Activated CD4-positive, alpha-beta T cell treated with anti-CD3 and anti-CD28 coated beads for 1 hour (primary cell): Measurements from ENCODE around the gene UFSP1.

ENCODE experiments used
- DNase-seq: peaks from one replicate; pipeline ENCODE4 v3.0.0-alpha.2; 2020

UFSP1 gene

DNA sequence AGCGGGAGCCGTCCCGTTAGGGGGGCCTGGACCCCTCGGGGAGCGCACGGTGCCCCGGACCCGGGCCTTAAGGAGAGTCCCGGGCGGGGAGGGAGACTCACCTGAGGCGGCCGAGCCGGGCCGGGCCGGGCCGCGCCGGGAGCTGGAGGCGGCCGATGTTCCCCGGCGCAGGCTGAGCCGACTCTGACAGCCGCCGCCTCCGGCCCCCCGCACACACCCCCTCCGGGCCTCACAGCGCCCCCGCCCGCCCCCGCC lies 6.1 kb upstream of the UFSP1 start, which contains the start of gene ACHE:
TSS of gene ACHE (minus strand) at position 188 of the 255 bp plus-strand sequence. CDS start 1,656 bp downstream, outside the sequence.
- no peak for DNase-seq

- peak; percentile 40 for DNase-seq
Measured at GRCh38 chr7:100894860-100895700, 5.6 kb upstream of the UFSP1 start.

DNA sequence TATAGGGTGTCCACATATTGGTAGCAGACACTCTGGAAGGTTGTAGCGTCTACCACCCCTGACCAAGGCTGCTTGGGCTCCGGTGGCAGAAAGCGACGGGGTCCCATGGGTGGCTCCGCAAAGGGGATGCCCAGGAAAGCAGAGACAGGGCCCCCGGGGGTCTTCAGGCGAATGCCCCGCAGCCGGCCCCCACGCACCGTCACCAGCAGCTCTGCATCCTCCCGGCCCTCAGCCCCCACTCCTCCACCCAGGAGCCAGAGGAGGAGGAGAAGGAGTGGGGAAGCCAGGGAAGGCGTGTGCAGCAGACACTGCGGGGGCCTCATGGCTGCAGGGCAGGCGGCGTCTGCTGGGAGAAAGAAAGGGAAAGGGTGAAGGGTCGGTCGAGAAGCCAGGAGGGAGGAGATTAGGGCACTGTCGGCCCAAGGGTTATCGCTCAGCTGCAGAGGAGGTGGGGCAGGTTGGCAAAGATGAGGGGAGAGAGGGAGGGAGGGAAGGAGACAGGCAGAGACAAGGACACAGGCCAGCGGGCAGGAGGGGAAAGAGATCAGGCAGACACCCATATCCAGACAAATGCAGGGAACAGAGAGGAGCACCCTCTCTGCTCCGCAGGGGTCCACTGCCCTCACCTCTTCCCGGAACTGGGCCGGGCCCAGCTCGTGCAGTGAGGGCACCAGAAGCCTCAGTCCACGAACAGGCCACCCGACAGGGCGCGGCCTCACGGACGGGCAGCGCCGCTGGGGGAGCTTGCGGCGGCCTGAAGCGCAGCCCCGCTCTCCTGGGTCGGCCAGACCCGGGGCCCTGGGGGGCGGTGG lies 4.6 kb upstream of the UFSP1 start:
- no peak for DNase-seq

- no peak for DNase-seq
Measured at GRCh38 chr7:100893318-100893895, 3.9 kb upstream of the UFSP1 start.

DNA sequence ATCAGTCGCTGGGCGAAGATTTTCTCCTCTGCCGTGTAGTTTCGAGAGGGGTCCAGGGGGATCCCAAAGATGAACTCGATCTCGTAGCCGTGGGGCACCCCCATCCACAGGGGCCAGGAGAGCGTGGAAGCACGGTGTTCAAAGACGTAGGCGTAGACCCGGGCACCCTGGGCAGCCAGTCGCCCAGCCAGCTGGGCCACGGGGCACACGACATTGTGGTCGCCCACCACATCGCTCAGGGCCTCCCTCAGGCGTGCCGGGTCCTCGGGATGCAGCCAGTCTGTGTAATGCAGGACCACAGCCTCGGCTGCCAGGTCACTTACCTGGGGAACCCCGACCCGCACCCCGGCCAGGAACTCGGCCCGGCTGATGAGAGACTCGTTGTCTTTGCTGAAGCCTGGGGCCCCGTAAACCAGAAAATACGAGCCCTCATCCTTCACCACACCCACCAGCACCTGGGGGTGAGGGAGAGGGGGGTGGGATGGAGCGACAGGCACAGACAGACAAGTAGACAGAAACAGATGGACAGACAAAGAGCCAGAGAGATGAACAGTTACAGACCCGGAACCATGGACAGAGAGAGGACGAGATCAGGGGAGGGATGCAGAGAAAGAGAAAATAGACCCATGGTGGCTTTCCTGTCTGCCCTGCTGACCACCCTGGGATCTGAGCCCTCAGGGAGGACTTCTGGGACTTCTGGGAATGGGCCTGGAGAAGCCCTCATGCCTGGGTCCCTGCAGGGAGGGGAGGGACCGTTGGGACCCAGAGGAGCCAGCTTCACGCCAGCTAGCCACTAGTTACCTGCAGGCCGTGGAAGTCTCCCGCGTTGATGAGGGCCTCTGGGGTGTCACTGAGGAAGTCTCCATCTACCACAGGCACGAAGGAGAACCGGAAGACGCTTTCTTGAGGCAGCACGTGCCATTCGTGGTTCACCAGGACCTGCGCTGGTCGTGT lies 3.1 kb upstream of the UFSP1 start:
- DNase-seq = no peak

DNA sequence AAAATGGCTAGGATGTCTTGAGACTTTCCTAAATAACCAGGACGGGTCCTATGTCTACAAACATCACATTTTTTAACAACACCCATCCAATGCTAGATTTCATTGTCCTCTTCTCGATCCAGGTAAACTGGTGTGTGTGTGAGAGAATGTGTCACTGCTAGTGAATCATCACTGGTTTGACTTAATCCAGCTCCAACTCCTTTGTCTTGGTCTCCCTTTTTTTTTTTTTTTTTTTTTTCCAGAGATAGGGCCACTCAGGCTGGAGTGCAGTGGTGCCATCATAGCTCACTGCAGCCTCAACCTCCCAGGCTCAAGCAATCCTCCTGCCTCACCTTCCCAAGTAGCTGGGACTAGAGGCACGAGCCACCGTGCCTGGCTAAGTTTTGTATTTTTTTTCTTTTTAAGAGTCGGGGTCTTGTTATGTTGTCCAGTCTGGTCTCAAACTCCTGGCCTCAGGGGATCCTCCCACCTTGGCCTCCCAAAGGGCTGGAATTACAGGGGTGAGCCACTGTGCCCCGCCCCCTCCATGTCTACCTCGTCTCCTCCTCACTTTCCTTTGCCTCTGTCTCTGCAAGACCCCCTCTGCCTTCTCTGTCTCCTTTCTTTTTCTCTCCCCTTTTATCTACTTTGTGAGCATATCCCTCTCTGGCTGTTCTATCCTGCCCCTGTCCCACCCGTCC lies 2.2 kb upstream of the UFSP1 start:
- no peak for DNase-seq

DNA sequence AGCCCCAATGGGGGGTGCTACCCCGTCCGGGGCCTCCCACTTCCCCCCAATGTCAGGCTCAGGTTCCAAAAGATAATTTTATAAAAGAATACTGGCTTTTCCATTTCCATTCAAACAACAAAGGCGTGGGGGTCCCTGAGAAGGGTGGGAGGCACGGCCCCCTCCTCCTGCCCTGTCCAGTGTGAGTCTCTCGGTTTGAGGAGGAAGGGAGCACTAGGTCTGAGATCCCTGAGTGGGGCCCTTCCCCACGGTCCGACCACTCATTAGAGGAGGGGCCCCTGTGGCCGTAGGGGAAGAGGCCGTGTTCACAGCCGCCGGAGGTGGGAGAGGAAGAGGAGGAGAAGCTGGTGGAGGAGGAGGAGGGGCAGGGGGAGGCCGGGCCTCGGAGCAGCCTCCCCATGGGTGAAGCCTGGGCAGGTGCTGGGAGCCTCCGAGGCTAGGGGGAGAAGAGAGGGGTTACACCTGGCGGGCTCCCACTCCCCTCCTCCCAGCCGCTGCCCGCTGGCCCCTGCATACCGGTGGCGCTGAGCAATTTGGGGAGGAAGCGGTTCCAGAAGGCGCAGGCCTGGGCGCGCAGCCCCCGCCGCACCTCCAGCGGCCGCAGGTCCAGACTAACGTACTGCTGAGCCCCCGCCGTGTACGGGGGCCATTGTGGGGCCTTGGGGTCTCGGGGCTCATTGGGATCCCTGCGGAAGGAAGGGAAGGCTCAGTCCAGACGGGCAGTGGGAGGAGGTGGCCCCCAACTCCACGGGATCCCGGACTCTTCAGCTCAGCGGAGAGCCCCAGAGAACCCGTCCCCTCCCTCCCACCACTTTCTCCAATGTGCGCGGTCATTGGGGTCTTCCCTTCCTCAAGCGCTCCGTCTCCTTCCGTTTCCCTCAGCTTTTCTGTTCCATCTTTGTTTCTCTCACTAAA lies 1.4 kb upstream of the UFSP1 start:
- no peak for DNase-seq

GRCh38 chr7:100888291-100888987 lies 1.1 kb downstream of the UFSP1 start:
- DNase-seq = no peak

GRCh38 chr7:100887516-100888290 lies 1.8 kb downstream of the UFSP1 start:
- no peak for DNase-seq

DNA sequence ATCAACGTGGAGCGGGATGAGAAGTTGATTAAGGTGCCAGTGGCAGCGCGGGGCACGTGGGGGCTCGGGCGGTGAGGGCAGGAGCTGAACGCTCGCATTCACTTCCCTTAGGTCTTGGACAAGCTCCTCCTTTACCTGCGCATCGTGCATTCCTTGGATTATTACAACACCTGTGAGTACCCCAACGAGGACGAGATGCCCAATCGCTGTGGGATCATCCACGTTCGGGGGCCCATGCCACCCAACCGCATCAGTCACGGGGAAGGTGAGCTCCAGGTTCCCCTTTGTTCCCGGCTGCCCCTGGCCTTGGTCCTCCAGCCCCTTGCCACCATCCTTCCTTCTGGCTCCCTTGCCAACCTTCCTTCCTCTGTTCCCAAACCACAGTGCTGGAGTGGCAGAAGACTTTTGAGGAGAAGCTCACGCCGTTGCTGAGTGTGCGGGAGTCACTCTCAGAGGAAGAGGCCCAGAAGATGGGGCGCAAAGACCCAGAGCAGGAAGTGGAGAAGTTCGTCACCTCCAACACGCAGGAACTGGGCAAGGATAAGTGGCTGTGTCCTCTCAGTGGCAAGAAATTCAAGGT lies 2.5 kb downstream of the UFSP1 start:
- no peak for DNase-seq

DNA sequence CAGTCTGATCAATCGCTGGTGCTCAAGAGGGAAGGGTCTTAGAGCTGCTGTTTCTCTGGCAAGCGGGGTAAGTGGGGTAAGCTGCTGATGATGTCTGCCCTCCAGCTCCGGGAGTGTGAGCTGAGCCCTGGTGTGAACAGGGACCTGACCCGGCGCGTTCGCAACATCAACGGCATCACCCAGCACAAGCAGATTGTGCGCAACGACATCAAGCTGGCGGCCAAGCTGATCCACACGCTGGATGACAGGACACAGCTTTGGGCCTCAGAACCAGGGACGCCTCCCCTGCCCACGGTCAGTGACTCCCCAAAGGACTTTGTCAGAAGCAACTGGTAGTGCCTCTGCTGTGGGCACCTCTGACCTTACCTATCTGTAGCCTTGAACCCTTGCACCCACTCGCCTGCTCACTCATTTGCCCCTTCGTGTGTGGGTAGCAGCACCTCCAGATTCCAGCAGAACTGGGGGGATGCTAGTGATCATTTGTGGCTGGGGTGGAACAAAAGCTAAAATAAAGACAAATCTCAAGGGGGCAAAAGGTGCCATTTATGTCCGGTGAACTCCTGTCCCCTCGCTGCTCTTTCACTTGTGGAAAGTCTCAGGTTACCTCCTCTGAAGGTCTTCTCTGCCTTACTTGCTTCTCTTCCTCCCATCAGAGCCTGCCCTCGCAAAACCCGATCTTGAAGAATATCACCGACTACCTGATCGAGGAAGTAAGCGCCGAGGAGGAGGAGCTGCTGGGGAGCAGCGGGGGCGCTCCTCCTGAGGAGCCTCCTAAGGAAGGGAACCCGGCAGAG lies 3.2 kb downstream of the UFSP1 start:
- no peak for DNase-seq

- DNase-seq = no peak
Measured at GRCh38 chr7:100885440-100886141, 3.9 kb downstream of the UFSP1 start.

- DNase-seq = no peak
Measured at GRCh38 chr7:100884736-100885439, 4.6 kb downstream of the UFSP1 start.

DNA sequence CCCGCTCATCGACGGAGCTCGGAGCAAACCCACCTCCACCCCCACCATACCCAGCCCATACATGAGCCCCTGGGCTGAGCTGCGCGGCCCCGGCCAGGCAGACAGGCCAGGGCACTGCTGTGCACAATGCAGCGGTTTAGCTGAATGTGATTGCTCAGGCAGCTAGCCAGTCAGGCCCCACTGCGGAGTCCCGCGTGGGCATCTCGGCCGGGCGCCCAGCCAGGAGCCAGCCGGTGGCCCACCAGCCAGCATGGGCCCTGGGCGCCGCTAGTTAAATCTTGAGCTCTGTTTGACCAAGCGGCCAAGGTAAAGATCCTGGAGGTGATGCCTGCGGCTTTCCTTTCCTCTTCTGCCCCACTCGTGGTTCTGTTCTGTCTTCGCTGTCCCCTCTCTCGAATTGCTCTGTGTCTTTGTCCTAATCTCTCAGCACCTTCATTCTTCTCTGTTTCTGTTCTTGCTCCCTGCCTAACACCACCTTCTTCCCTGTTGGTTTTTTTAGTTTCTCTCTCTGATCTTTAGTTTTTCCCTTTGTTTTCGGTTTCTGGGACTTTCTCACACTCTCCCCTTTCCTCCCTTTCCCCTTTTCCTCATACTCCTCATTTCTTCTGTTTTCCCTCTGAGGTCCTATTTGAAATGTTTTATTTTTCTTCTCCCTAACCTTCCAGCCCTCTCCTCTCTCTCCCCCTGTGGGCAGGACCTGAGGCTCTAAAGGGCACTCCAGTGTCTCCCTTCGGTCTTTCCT lies 6.6 kb downstream of the UFSP1 start:
- DNase-seq = no peak

DNA sequence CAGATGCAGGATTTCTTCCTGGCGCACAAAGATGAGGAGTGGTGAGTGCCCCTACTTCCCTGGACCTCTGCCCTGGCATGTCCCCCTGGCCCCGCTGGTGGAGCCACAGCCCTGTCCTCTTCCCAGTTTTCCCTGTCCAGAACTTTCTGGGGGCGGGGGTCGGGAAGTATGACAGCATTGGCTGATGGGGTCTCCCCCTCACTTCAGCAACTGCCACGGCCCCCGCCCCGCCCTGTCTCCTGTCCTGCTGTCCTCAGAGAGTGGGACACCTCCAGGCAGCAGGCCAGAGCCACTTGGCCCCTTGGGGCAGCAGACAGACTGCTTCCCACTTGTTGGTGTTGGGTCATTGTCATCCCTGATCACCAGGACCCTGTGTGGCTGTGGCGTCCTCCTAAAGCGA lies 7.3 kb downstream of the UFSP1 start:
- DNase-seq = no peak

- no peak for DNase-seq
Measured at GRCh38 chr7:100881136-100881535, 8.4 kb downstream of the UFSP1 start.
